CD4-positive, alpha-beta T cell treated with Interleukin-6 for 4 hours (primary cell): ENCODE measurements around the gene CAPN2.

ENCODE experiments used
- DNase-seq: peaks from one replicate; pipeline ENCODE4 v3.0.0-alpha.2; 2020; ENCODE audit warnings: mixed read lengths

CAPN2 gene

DNA sequence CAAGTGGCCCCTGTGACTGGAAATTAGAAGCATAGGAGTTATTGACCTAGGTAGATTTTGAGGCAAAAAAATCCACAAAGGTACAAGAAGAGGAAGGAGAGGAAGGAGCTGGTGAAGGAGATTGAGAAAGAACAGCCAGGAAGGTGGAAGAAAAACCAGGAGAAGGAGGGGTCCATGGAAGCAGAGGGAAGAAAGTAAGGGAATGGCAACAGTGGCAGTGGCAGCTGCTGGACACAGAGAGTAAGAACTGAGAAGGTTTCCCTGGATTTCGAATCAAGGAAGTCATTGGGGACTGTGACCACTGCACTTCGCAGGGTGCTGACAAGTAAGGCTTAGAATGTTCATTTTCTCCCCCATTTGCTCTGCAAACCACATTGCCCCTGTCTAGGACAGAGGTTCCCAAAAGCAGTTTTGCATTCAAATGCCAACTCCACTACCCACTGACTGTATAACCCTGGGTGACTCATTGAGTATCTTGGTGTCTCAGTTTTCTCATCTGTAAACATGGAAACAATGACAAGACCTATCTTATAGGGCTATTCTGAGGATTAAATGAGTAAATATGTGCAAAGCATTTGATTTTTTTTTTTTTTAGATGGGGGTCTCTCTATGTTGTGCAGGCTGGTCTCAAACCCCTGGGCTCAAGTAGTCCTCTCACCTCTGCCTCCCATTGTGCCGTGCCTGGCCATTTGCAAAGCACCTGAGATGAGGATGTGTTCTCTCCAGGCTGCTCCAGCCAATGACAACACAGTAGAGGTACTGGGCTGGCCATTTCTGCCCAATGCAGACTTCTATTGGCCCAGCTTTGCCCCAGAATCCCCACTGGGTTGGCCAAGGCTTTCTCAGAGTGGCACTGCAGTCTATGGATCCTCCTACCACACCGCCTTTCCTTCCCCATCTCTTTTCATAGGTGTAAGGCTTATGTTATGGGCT is 9.3 kb upstream of the CAPN2 start:
- no peak for DNase-seq

DNA sequence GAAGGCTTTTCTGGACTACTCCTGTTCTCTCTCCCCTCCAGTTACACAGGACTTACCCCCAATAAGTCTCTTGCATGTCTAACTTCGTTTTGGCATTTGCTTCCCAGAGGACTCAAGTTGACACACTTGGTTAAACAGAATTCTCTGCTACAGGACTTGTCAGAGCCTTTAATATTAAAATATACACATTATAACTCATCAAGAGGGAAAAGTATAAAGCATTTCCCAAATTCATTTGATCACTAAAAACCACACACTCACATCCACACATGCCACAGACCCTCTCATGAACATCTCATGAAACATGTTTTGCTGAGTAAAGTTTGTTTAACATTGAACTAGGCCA is 8.7 kb upstream of the CAPN2 start:
- DNase-seq, result no peak

DNA sequence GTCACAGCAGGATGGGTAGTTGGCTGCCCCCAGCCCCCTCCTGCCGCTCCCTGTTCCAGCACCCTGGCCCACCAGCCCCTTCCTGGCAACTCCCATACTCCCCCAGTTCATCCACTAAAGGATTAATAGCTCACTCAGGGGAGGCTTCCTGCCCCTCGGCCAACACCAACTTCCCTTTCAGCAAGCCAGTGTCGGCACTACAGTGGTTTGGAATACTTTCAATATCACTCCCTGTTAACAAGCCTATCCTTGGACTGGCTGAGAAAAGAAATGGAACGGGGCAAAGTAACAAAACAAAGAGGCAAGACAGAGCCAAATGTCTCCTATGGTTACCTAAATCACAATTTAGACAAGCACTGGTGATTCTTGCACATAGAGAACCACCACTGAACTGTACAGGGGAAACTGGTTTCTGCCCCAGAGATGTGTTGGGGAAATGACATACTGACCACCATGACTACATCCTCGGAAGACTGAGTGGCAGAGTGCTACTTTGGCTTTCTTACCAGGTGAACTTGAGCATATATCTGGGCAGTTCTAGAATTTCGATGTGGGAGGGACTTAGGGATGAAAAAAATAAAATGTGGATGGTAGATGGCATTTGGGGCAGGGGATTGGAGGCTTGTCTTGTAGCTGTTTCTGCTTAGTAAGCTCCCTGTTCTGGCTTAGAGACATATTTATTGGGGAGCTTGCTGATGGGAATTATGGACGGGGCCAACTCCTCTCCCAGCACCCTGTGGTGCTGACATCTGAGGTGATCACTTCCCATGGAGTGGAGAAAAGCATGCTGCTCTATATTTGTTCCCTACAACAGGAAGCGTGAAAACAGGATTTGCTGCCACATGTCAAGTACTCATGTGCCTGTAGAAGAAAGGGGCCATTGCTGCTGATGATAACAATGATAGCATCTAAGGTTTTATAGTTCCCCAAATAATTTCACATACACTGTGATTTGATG is 7.1 kb upstream of the CAPN2 start:
- DNase-seq, result no peak

DNA sequence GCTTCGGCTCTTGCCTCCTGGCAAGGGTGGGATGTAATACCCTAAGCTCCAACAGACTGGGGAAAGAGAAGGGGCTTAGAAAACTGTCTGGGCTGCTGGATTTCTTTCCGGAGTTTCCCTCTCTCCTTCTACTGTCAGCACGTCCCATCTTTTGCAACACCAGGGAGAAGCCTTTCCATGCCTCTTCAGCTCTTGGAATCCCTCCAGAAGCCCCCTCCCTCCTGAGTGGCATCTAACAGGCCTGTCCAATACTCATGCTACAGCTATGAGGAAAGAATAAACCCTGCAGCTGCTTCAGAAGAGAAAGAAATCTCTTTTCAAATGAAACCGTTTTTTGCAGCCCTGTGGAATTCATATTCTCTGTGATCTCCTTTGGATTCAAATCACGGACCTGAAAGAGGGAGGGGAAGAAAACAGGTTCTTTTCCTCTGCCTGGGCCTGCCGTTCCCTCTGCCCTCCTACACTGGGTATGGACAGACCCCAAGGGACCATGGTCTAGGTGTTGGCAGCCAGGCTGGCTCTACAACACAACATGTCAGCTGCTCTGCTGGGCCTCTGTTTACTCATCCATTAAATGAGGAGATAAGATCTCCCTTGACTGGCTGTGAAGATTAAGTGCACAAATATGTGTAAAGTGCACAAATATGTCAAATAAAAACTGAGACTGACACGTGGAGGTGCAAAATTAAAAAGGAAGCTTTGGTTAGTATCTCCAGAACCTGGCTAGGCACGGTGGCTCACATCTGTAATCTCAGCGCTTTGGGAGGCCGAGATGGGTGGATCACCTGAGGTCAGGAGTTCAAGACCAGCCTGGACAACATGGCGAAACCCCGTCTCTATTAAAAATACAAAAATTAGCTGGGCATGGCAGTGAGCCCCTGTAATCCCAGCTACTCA is 6.0 kb upstream of the CAPN2 start:
- DNase-seq, result no peak

DNA sequence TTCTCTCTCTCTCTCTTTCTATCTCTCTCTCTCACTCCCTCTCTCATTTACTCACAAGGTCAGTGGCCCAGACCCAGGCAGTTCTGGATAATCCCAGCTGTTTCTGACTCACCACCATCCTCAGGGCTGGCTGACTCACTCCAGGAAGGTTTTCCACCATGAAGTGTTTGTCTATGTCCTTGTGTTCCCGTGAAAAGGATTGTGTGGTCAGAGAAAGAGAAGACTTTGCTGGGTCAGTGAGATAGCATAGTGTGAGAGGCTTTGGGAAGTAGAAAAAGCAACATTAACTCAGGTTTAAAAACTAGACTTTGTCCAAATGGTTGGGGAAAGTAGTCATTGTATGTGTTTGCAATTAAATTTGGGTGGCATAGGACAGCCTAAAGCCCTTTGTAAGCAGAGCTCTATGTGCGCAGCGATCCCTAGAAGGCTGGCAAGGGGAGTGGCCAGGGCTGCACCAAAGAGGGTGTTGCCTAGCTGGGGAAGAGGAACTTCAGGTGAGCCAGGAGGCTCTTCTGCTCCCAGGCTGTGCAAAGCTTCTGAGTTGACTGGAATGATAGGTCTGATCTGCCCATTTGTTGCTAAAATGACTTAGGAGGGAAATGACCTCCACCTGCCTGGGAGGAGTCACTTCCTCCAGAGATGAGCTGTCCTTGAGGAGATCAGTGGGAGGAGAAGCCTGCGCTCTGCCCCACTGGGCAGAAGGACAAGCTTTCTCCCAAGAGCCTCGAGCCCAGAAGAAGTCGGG is 4.9 kb upstream of the CAPN2 start:
- no peak for DNase-seq

DNA sequence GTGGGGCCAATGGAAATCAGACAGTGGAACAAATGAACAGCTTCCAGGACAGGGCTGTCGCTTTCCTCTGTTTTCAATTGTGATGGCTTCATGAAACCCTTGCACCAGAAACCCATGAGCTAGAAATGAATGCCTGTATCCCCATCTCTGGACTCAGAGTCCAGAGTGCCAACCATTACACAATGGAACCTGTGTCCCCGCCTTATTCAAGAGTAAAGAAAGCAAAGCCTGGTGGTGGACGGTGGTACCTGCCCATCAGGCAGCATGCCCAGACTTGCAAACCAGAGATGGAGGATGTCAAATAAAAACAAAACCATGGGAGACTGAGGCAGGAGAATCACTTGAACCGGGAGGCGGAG is 4.4 kb upstream of the CAPN2 start:
- no peak for DNase-seq

DNA sequence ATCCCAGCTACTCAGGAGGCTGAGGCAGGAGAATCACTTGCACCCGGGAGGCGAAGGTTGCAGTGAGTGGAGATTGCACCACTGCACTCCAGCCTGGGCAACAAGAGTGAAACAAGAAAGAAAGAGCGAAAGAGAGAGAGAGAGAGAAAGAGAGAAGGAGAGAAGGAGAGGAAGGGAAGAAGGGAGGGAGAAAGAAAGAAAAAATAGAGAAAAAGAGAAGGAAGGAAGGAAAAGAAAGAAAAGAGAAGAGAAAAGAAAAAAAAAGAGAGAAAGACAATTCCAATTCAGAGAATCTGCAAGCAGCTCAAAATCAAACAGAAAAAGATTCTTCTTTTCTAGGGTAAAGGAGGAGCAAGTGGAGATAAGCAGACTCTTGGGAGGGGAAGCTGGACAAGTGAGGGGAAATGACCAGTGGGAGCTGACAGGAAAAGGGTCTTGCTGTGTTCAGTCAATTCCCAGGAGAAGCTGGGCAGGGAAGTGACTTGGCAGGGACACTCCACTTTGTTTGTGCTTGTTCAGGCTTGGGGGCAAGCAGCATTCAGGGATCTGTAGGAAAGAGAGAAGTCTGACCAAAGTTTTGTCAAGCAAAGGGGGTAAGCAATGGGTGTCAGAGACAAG is 3.6 kb upstream of the CAPN2 start:
- DNase-seq, result no peak

DNA sequence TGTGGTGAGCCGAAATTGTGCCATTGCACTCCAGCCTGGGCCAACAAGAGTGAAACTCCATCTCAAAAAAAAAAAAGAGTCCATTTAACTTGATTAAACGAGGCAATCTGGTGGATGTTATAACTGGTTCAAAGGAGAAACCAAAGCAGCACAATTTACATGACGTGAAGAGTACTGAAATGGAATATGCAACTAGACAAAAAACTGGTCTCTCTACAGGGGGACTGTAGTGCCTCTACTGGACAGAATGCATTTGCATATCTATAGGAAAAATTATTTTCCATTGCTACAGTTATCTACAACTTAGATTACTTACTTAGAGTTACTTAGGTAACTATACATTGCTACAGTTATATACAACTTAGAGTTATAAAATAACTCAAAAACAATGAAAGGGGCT is 2.7 kb upstream of the CAPN2 start:
- DNase-seq, result no peak

DNA sequence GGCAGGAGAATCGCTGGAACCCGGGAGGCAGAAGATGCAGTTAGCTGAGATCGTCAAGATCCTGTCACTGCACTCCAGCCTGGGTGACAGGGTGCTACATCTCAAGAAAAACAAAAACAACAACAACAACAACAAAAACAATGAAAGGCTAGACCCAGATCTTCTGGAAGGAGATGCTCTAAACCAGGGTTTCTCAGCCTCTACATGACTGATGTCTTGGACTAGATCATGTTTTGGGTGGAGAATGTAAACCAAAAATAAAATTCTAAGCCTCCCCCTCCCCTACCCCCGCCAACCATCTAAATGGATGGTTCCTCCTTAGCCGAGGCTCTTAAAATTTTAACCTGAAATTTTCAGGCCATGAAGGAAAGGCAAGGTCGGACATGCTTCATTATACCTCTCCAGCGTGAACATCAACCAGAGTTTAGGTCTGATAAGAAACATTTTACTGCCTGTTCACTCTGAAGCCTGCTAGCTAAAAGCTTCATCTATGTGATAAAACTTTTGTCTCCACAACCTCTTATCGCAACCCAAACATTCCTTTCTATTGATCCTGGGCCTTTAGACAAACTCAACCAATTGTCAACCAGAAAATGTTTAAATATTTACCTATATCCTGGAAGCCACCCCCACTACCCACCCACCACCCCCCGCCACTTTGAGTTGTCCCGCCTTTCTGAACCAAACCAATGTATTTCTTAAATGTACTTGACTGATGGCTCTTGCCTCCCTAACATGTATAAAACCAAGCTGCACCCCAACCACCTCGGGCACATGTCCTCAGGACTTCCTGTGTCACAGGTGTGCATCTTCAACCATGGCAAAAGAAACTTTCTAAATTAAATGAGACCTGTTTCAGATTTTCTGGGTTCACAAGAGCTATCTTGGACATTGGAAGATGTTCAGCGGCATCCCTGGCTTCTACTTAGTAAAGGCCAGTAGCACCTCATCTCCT is 1.9 kb upstream of the CAPN2 start:
- peak; percentile 17 for DNase-seq

DNA sequence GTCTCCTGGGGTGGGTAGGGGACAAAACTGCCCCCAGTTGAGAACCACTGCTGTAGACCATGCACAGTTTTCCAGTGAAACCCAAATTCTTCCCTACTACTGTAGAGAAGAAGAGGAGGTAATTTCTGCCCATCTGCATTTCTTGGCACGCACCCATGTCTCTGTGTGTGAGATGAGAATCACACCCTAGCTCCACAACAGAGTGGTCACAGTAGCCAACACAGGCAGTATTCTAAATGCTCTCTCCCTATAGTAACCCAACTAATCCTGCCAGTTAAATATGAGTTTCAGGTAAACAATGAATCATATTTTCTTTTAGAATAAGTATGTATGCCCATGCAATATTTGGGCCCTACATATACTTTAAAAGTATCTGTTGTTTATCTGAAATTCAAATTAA is 1.2 kb upstream of the CAPN2 start:
- no peak for DNase-seq

DNA sequence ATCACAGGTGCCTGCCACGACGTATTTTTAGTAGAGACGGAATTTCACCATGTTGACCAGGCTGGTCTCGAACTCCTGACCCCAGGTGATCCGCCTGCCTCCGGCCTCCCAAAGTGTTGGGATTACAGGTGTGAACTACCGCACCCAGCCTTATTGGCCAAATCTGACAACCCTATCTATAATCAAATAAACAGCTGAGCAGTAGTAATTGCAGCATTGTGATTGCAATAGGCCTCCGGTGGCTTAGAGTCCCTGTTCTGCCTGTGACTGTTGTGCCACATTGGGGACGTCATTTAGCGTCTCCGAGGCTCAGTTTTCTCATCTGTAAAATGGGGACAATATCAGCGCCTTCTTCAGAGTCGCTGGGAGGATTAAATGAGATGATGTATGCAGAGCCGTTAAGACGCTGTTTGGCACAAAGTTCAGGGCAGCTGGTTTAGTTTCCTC is 569 bp upstream of the CAPN2 start:
- DNase-seq, result no peak

DNA sequence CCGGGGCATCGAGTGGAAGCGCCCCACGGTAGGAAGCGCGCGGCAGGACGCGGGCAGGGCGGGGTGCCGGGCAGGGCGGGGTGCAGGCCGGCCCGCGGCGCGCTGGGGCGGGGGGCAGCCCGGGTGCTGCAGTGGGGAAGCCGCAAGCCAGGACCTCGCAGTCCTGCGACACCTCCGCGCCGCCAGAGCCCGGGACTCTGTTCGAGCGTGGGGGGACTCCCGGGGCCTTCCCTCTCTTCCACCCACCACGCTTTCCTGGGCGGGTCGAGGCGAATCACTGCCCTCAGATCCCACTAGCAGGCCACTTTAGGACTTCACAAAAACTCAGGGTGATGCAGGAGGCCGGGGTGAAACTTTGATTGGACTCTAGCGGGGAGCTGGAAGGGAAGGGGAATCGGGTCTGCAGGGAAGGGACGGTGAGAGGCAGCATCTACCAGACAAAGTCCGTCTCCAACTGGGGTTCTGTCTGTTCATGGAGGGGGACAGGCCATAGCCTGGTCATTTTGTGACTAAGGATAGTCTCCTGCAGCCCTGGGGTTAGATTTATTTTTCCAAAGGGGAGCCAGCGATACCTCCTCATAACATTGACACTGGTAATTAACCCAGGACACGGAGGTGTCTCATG is 623 bp downstream of the CAPN2 start:
- DNase-seq, result peak; percentile 53

DNA sequence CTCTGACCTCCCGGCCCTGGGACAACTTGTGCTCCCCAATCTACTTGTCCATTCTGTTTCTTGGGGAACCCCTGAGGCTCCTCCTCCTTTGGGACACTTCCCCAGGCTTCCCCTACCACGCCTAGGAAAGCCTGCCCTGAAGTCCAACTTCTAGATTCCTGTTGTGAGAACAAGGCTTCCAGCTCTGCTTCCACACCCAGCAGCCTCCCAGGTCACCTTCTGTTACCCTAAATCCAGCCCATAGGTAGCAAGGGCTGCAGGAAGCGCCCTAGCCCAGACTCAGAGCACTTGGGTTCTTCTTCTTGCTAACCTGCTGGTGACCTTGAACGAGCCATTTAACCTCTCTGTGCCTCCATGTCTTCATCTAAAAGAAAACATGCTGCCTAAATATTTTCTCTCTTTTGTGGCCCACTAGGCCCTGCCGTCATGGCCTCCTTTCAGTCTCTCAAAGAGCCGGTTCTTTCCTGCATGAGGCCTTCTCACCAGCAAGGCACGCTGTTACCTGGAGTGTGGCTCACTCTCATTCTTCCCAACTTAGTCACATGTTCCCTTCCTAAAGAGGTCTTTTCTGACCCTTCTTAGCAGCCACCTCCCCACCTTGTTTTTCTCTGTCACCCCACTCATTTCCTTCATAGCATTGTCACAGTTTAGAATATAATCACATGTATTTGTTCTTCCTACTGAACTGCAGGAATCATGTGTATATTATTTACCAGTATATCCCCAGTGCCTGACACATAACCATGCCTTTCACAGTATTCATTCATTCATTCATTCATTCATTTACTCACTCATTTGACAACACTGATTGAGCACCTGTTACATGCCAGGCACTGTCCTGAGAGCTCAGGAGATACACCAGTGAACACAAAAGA is 1.4 kb downstream of the CAPN2 start:
- DNase-seq, result peak; percentile 38

DNA sequence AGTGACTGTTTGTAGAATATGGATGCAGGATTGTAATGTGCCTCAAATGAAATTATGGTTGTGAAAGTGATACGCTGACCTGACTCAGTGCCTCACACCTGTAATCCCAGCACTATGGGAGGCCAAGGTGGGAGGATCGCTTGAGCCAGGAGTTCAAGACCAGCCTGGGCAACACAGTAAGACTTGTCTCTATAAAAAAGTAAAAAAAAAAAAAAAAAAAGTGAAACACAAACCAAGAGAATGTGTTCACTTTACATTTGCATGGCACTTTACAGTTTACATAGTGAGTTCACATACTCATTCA is 2.0 kb downstream of the CAPN2 start:
- DNase-seq, result no peak

DNA sequence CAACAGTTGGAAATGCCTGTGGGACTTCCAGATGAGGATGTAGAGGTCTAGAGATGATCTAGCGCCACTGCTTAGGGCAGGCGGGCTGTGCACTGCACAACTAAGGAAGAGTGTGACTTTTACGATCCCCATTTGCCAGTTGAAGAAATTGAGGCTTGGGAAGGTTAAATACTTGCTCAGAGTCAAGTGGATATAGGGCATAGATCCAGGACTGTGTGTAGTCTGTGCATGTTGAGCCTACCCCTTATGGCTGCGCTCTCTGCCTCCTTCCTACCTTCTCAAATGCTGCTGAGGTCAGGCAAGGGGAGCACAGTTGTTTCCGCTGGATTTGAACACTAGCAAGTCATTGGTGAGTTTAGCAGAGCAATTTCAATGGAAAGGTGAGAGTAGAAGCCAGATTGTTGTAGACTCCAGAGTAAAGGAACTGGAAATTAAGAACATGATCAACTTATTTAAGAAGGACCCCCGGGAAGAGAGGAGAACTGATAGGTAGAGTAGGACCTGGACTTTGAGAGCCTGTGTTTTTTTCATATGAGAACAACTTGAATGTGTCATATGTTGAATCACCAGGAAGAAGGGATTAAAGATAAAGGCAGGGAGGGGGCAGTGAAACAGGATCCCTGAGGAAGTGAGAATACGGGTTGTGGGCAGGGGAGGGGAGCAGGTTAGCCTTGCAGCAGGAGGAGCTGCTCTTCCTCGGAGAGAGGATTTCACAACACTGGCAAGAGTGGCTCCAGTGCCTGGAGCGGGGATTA is 2.7 kb downstream of the CAPN2 start:
- no peak for DNase-seq

DNA sequence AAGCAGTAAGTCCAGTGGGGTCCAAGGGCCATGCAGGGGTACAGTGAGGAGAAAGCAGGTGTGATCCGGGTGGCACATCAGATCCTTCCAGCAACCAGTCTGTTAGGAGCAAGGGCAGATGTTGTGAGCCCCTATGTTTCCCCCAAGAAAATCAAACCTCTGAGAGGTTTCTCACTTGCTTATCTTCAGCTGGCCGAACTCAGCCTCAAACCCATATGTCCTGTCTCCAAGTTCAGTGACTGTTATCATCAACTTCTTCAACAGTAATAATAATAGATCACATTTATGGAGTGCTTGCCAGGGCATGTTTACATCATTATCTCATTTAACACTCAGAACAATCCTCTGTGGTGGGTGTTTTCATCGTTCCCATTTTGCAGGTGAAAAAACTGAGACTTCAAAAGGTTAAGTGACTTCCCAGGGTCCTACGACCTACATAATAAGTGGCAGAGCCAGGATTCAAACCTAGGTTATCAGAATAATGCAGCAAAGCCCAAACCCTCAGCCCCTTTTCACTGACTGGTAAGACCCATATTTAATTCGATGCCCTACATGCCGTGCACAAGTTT is 3.3 kb downstream of the CAPN2 start:
- no peak for DNase-seq

DNA sequence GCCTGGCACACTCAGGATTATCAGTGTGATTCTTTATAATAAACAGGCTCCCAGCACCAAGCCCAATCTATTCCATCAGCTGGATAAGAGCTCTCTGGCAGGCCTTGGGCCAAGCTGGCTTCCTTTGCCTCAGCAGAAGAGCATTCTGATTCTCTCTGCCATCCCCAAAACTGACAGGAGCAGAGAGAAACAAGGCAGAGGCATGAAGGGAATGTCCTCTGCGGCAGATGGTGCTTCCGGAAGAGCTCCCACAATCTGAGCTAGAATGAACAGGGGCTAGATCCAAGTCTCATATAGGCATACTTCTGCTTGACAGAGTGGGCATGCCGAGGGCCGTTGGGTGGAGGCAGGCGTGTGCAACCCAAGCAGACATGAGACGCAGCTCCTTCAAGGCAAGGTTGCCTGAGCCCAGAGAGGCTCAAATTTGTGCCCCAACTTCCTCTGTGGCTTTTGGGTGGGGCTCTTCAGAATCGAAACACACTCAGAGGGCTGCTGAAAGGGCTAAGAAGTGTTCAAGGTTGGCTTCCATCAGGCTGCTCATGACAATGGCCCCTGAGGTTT is 4.0 kb downstream of the CAPN2 start:
- peak; percentile 71 for DNase-seq

DNA sequence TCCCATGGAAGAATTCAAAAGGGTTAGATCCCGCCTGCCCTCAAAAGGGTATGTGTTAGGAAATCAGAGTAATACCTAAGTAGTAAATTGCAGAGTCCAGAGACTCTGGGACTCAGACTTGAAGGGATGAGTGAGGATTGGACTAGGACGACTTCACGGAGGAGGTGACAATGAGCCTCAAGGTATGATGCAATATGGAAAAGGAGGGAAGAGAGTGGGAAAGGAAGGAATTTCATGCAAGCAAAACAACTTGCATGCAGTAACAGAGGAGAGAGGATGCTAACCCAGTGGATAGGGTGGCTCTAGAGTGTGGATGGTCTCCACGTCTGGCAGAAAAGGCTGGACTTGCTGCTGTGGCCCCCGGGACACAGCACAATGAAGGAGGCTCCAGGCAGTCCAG is 4.8 kb downstream of the CAPN2 start:
- DNase-seq, result no peak
